Fibroblast of pulmonary artery (primary cell): Measurements from ENCODE around the gene TSGA10.

Experiments
- DNase-seq: peaks from one replicate; pipeline ENCODE4 v3.0.0-alpha.2; 2010; ENCODE audit warnings: low read depth
- H3K4me3 ChIP-seq: replicated peaks from 2 replicates; pipeline ENCODE4 v1.5.1; 2011; ENCODE audit warnings: low read depth, mild to moderate bottlenecking, control low read depth, low read length, moderate library complexity
- TF ChIP-seq, protein P1 (sequence below): IDR thresholded peaks from 2 replicates; pipeline ENCODE4 v1.5.1; 2011; ENCODE audit warnings: mild to moderate bottlenecking, control low read depth, low read length, inconsistent platforms; ENCODE audit errors: missing control alignments

Gene TSGA10

DNA sequence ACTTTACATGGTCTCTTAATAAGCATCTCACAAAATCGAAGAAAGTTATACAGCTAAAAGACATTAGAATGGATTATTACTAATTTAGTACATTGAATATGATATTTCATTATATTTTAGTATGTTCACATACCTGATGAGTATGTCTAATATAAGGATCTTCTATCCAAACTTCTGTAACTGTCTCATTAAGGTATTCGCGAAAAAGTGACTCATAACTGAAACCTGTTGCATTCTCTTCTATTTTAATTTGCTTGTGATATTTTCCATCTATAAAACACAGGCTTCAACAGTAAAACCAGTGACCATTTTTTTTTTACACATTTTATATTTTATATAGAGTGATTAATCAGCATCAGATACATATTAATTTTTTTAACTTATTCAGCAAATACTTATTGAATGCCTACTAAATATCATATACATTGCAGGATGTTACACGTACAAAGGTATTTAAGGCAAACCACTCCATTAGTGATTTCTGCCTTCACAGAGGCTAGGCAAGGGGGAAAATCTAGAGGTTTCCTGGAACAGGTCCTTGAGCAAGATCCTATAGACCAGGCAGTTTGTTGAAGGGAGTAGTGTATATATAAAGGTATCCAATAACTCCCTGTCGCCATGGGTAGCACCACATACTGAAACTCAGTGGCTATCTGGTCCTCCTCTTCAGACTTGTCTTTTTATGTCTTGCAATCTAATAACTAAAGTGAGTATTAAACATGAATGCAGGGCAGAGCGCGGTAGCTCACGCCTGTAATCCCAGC, 16.8 kb upstream of the TSGA10 start:
- no peak overlapping the region for H3K4me3 ChIP-seq
- no peak for DNase-seq
- TF ChIP-seq, protein P1, sequence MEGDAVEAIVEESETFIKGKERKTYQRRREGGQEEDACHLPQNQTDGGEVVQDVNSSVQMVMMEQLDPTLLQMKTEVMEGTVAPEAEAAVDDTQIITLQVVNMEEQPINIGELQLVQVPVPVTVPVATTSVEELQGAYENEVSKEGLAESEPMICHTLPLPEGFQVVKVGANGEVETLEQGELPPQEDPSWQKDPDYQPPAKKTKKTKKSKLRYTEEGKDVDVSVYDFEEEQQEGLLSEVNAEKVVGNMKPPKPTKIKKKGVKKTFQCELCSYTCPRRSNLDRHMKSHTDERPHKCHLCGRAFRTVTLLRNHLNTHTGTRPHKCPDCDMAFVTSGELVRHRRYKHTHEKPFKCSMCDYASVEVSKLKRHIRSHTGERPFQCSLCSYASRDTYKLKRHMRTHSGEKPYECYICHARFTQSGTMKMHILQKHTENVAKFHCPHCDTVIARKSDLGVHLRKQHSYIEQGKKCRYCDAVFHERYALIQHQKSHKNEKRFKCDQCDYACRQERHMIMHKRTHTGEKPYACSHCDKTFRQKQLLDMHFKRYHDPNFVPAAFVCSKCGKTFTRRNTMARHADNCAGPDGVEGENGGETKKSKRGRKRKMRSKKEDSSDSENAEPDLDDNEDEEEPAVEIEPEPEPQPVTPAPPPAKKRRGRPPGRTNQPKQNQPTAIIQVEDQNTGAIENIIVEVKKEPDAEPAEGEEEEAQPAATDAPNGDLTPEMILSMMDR, result no peak

DNA sequence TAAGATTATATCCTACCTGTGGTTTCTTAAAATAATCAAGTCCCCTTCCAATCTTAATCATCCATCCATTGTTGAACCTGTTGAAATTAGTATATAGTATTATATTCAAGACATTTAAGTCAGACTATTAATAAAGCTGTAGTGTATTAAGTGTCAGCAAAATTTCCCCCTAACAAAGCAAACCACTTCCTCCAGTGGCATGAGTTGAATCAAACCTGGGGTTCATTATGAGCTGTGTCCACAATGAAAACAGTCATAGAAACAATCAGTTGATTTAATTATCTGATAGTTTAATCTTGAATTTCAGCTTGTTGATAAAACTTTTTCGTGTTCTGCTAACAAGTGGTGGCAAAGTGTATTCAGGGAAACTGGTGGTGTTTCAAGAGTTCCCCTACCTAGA, 14.8 kb upstream of the TSGA10 start:
- DNase-seq, result no peak

DNA sequence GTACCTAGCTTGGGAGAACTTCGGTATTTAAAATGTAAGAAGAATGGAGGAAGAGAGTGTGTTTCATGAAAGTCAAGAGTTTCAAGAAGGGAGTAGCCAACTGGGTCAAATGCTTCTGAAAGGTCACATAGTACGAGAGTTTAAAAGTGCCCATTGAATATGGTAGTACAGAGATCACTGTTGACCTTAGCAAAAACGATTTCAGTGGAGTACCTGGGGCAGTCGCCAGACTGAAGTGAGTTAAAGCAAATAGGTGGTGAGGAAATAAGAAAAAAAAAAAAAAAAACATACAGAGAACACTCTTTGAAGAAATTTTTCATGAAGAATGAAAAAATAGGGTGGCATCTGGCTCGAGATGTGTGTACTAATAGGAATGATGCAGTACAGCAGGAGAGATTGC, 11.5 kb upstream of the TSGA10 start:
- TF ChIP-seq, protein P1, result no peak
- H3K4me3 ChIP-seq, result no peak overlapping the region
- no peak for DNase-seq

More for the DNA sequence above, 14.8 kb upstream of the TSGA10 start:
- TF ChIP-seq, protein P1, result no peak
- no peak overlapping the region for H3K4me3 ChIP-seq

DNA sequence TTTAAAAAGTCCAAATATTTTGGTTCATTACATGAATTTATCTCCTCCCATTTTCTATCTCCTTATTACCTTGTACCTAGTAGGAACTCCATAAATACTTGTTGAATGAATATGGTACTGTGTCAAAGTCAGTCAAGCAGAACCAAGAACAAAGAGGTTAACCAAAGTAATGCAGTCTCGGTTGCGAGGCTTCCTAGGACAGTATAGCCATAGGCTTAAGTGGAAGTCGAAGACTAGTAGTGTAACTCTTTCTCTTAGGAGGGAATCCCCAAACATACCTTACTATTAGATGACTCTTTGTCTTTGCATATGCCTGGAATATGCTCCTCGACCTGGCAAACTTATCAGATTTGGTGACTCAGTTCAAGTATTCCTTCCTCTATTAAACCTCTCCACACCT, 4.9 kb upstream of the TSGA10 start:
- no peak for DNase-seq
- TF ChIP-seq, protein P1, result no peak
- H3K4me3 ChIP-seq, result no peak overlapping the region

DNA sequence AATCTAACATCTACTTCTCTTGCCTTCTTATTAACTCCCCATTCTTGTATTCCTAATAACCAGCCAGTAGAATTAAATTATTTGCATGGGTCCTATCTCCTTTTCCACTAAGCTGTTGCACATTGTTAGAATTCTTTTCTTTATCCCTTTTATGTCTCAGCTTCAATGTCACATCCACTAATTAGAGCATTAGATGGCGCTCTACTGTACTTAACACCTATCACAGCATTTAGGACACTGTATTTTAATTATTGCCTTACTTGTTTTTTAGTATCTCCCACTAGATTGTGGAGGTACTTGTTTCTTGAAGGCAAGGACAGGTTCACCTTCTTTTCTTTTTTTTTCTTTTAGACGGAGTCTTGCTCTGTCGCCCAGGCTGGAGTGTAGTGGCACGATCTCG, 3.9 kb upstream of the TSGA10 start:
- H3K4me3 ChIP-seq, result no peak overlapping the region
- TF ChIP-seq, protein P1, result no peak
- DNase-seq, result no peak

DNA sequence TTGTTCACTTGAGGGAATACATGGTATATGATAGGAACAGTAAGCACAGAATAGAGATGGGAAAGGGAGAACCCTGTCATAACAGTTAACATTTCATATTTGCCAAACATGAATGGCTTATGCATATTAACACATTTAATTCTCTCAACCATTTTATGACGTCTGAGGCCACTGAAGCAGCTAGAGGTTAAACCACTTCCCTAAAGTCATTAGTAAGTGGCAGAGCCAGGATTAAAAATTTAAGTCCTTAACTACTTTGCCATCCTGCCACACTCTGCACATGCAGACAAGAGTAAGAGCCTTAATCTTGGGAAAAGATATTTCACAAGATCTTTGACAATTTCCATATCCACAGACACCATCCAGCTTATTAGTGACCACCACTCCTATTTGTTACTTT, 2.1 kb upstream of the TSGA10 start:
- no peak for DNase-seq
- TF ChIP-seq, protein P1, result no peak
- H3K4me3 ChIP-seq, result no peak overlapping the region
